ENCODE data around the gene STK26.

STK26 gene

GRCh38 chrX:132017431-132018185 is 5.5 kb upstream of the STK26 start:
- H3K27me3 Mint-ChIP-seq = peaks cover 0 to 4% of the 10 kb centered on the region in 2 donors
- peak; percentile 71 to 76 for ATAC-seq (replicated peaks)
- H3K4me1 Mint-ChIP-seq = peaks cover 15 to 37% of the 10 kb centered on the region in 2 donors
- no peaks in the 10 kb centered on the region for H3K9me3 Mint-ChIP-seq
- DNase-seq = peak; percentile 14
- H3K27ac Mint-ChIP-seq = peak overlapping the region; percentile 62
- H3K4me3 Mint-ChIP-seq = peak overlapping the region in 1 of 2 donors; percentile 10
- no peaks in the 10 kb centered on the region for H3K36me3 Mint-ChIP-seq

GRCh38 chrX:132022198-132022966 is 720 bp upstream of the STK26 start:
- DNase-seq = no peak
- peak; percentile 23 to 24 for ATAC-seq (replicated peaks)
- peaks cover 8 to 21% of the 10 kb centered on the region in 2 donors for H3K4me1 Mint-ChIP-seq
- H3K27me3 Mint-ChIP-seq = peaks cover 0 to 3% of the 10 kb centered on the region in 2 donors
- H3K27ac Mint-ChIP-seq = peak overlapping the region; percentile 96
- peak overlapping the region; percentile 89 to 95 for H3K4me3 Mint-ChIP-seq
- H3K9me3 Mint-ChIP-seq = no peaks in the 10 kb centered on the region
- H3K36me3 Mint-ChIP-seq = peaks cover 1 to 4% of the 10 kb centered on the region in 2 donors

GRCh38 chrX:132023896-132024386 is 839 bp downstream of the STK26 start:
- Mint-ChIP-seq H3K36me3 (peaks cover 4 to 10% of the 10 kb centered on the region in 2 donors), H3K27me3 (peaks cover 0 to 3% of the 10 kb centered on the region in 2 donors), H3K9me3 (peaks cover 0 to 2% of the 10 kb centered on the region in 2 donors), H3K27ac (peak overlapping the region; percentile 96), H3K4me1 (peaks cover 9 to 31% of the 10 kb centered on the region in 2 donors), H3K4me3 (peak overlapping the region; percentile 89 to 95)
- ATAC-seq (replicated peaks) = peak; percentile 67 to 69
- DNase-seq = peak; percentile 43

- Mint-ChIP-seq H3K9me3 (peaks cover 0 to 2% of the 10 kb centered on the region in 2 donors), H3K27me3 (peaks cover 0 to 3% of the 10 kb centered on the region in 2 donors), H3K27ac (peak overlapping the region; percentile 83), H3K4me1 (peaks cover 13 to 40% of the 10 kb centered on the region in 2 donors), H3K36me3 (peaks cover 8 to 10% of the 10 kb centered on the region in 2 donors), H3K4me3 (peak overlapping the region; percentile 78 to 79)
- no peak for DNase-seq
- no peak for ATAC-seq (replicated peaks)
Observed at GRCh38 chrX:132025041-132025440, 1.9 kb downstream of the STK26 start.

GRCh38 chrX:132030264-132030663 is 7.2 kb downstream of the STK26 start:
- peaks cover 14 to 19% of the 10 kb centered on the region in 2 donors for H3K36me3 Mint-ChIP-seq
- H3K27ac Mint-ChIP-seq = no peak overlapping the region
- H3K9me3 Mint-ChIP-seq = peaks cover 0 to 2% of the 10 kb centered on the region in 2 donors
- ATAC-seq (replicated peaks) (no peak), DNase-seq (no peak)
- peaks cover 0 to 14% of the 10 kb centered on the region in 2 donors for H3K27me3 Mint-ChIP-seq
- H3K4me1 Mint-ChIP-seq = peaks cover 26 to 57% of the 10 kb centered on the region in 2 donors
- H3K4me3 Mint-ChIP-seq = no peak overlapping the region

- Mint-ChIP-seq H3K27ac (no peak overlapping the region), H3K27me3 (peaks cover 0 to 14% of the 10 kb centered on the region in 2 donors), H3K9me3 (peaks cover 0 to 2% of the 10 kb centered on the region in 2 donors), H3K4me3 (peak overlapping the region in 1 of 2 donors; percentile 35), H3K36me3 (peaks cover 14 to 19% of the 10 kb centered on the region in 2 donors), H3K4me1 (peaks cover 29 to 64% of the 10 kb centered on the region in 2 donors)
- ATAC-seq (replicated peaks) = no peak
- no peak for DNase-seq
Observed at GRCh38 chrX:132031867-132032266, 8.8 kb downstream of the STK26 start.

- Mint-ChIP-seq H3K9me3 (peaks cover 0 to 2% of the 10 kb centered on the region in 2 donors), H3K4me1 (peaks cover 31 to 62% of the 10 kb centered on the region in 2 donors), H3K27ac (no peak overlapping the region), H3K36me3 (peaks cover 10 to 15% of the 10 kb centered on the region in 2 donors), H3K27me3 (peaks cover 0 to 14% of the 10 kb centered on the region in 2 donors), H3K4me3 (no peak overlapping the region)
- DNase-seq = no peak
- no peak for ATAC-seq (replicated peaks)
Observed at GRCh38 chrX:132033166-132033565, 10.1 kb downstream of the STK26 start.

GRCh38 chrX:132034648-132035047 is 11.5 kb downstream of the STK26 start:
- H3K9me3 Mint-ChIP-seq = no peaks in the 10 kb centered on the region
- peaks cover 5 to 12% of the 10 kb centered on the region in 2 donors for H3K36me3 Mint-ChIP-seq
- H3K4me3 Mint-ChIP-seq = no peak overlapping the region
- no peak for ATAC-seq (replicated peaks)
- DNase-seq = no peak
- H3K27me3 Mint-ChIP-seq = peaks cover 0 to 14% of the 10 kb centered on the region in 2 donors
- H3K4me1 Mint-ChIP-seq = peaks cover 26 to 52% of the 10 kb centered on the region in 2 donors
- no peak overlapping the region for H3K27ac Mint-ChIP-seq

GRCh38 chrX:132037479-132037993 is 14.4 kb downstream of the STK26 start:
- H3K27me3 Mint-ChIP-seq = peaks cover 0 to 11% of the 10 kb centered on the region in 2 donors
- peaks cover 20 to 31% of the 10 kb centered on the region in 2 donors for H3K4me1 Mint-ChIP-seq
- DNase-seq (no peak), ATAC-seq (replicated peaks) (no peak)
- no peak overlapping the region for H3K27ac Mint-ChIP-seq
- H3K9me3 Mint-ChIP-seq = no peaks in the 10 kb centered on the region
- H3K4me3 Mint-ChIP-seq = no peak overlapping the region
- H3K36me3 Mint-ChIP-seq = no peaks in the 10 kb centered on the region

GRCh38 chrX:132040066-132040465 is 17.0 kb downstream of the STK26 start:
- Mint-ChIP-seq H3K27me3 (peaks cover 0 to 6% of the 10 kb centered on the region in 2 donors), H3K36me3 (no peaks in the 10 kb centered on the region), H3K4me1 (peaks cover 21 to 25% of the 10 kb centered on the region in 2 donors), H3K4me3 (no peak overlapping the region), H3K9me3 (no peaks in the 10 kb centered on the region), H3K27ac (no peak overlapping the region)
- no peak for DNase-seq
- ATAC-seq (replicated peaks) = no peak

GRCh38 chrX:132041015-132041414 is 17.9 kb downstream of the STK26 start:
- H3K4me1 Mint-ChIP-seq = peaks cover 21 to 22% of the 10 kb centered on the region in 2 donors
- H3K36me3 Mint-ChIP-seq = peaks cover 0 to 2% of the 10 kb centered on the region in 2 donors
- H3K9me3 Mint-ChIP-seq = no peaks in the 10 kb centered on the region
- H3K27ac Mint-ChIP-seq = no peak overlapping the region
- H3K4me3 Mint-ChIP-seq = no peak overlapping the region
- ATAC-seq (replicated peaks) = no peak
- no peak for DNase-seq
- peaks cover 0 to 8% of the 10 kb centered on the region in 2 donors for H3K27me3 Mint-ChIP-seq

GRCh38 chrX:132043977-132044376 is 20.9 kb downstream of the STK26 start:
- no peak overlapping the region for H3K27ac Mint-ChIP-seq
- ATAC-seq (replicated peaks) (no peak), DNase-seq (no peak)
- H3K9me3 Mint-ChIP-seq = no peaks in the 10 kb centered on the region
- H3K27me3 Mint-ChIP-seq = peaks cover 0 to 10% of the 10 kb centered on the region in 2 donors
- peaks cover 0 to 3% of the 10 kb centered on the region in 2 donors for H3K36me3 Mint-ChIP-seq
- H3K4me1 Mint-ChIP-seq = peaks cover 11 to 16% of the 10 kb centered on the region in 2 donors
- H3K4me3 Mint-ChIP-seq = no peak overlapping the region

- Mint-ChIP-seq H3K27ac (no peak overlapping the region), H3K27me3 (peaks cover 0 to 10% of the 10 kb centered on the region in 2 donors), H3K9me3 (no peaks in the 10 kb centered on the region), H3K4me3 (no peak overlapping the region), H3K36me3 (peaks cover 2 to 4% of the 10 kb centered on the region in 2 donors), H3K4me1 (peaks cover 14 to 15% of the 10 kb centered on the region in 2 donors)
- DNase-seq (no peak), ATAC-seq (replicated peaks) (no peak)
Observed at GRCh38 chrX:132044953-132045352, 21.9 kb downstream of the STK26 start.

GRCh38 chrX:132045456-132045855 is 22.4 kb downstream of the STK26 start:
- no peak for ATAC-seq (replicated peaks)
- peaks cover 3 to 6% of the 10 kb centered on the region in 2 donors for H3K36me3 Mint-ChIP-seq
- no peak for DNase-seq
- no peak overlapping the region for H3K27ac Mint-ChIP-seq
- no peaks in the 10 kb centered on the region for H3K9me3 Mint-ChIP-seq
- H3K4me1 Mint-ChIP-seq = peaks cover 14 to 17% of the 10 kb centered on the region in 2 donors
- H3K4me3 Mint-ChIP-seq = no peak overlapping the region
- H3K27me3 Mint-ChIP-seq = peaks cover 0 to 10% of the 10 kb centered on the region in 2 donors

Measured in stimulated activated naive B cell treated with anti-CD40 and anti-IgM and Interleukin-4, amounts not matched to agents 10 μg/mL and 1 μg/mL and 100 μg/mL, for 72 hours (primary cell).